ENCODE measurements around the gene ARHGAP26.
A peak's percentile ranks its signal among the peaks of the same experiment; 100 is the strongest.

ARHGAP26 gene

GRCh38 chr5:143226872-143227271 is 456.7 kb downstream of the ARHGAP26 start:
- no peaks in the 10 kb centered on the region for H3K27me3 Mint-ChIP-seq
- H3K27ac Mint-ChIP-seq: peak overlapping the region in 1 of 2 donors; percentile 92
- ATAC-seq (replicated peaks) (no peak), DNase-seq (no peak)
- H3K9me3 Mint-ChIP-seq: no peaks in the 10 kb centered on the region
- H3K4me3 Mint-ChIP-seq: no peak overlapping the region
- H3K36me3 Mint-ChIP-seq (ENCODE audit: insufficient read depth): peaks cover 31% of the 10 kb centered on the region
- H3K4me1 Mint-ChIP-seq (ENCODE audit: low read depth in 2 of 2): peaks cover 51 to 53% of the 10 kb centered on the region in 2 donors

- ATAC-seq (replicated peaks) (no peak), DNase-seq (no peak)
- H3K9me3 Mint-ChIP-seq: no peaks in the 10 kb centered on the region
- peaks cover 26% of the 10 kb centered on the region for H3K36me3 Mint-ChIP-seq (ENCODE audit: insufficient read depth)
- H3K4me1 Mint-ChIP-seq (ENCODE audit: low read depth in 2 of 2): peaks cover 48 to 49% of the 10 kb centered on the region in 2 donors
- H3K27me3 Mint-ChIP-seq: no peaks in the 10 kb centered on the region
- no peak overlapping the region for H3K4me3 Mint-ChIP-seq
- H3K27ac Mint-ChIP-seq: peak overlapping the region; percentile 20 to 92
Measured at GRCh38 chr5:143227301-143227700, 457.1 kb downstream of the ARHGAP26 start.

- ATAC-seq (replicated peaks) (no peak), DNase-seq (no peak)
- Mint-ChIP-seq H3K27me3 (no peaks in the 10 kb centered on the region), H3K9me3 (no peaks in the 10 kb centered on the region), H3K4me3 (peak overlapping the region; percentile 77 to 82), H3K27ac (peak overlapping the region; percentile 92 to 96), H3K36me3 (ENCODE audit: insufficient read depth) (peaks cover 17% of the 10 kb centered on the region), H3K4me1 (ENCODE audit: low read depth in 2 of 2) (peaks cover 34 to 36% of the 10 kb centered on the region in 2 donors)
Measured at GRCh38 chr5:143228597-143229293, 458.6 kb downstream of the ARHGAP26 start.

GRCh38 chr5:143229426-143229895 is 459.3 kb downstream of the ARHGAP26 start:
- ATAC-seq (replicated peaks) (peak; percentile 71), DNase-seq (peak in 1 of 3 experiments; percentile 25)
- H3K36me3 Mint-ChIP-seq (ENCODE audit: insufficient read depth): peaks cover 17% of the 10 kb centered on the region
- H3K27me3 Mint-ChIP-seq: no peaks in the 10 kb centered on the region
- H3K9me3 Mint-ChIP-seq: no peaks in the 10 kb centered on the region
- H3K4me1 Mint-ChIP-seq (ENCODE audit: low read depth in 2 of 2): peaks cover 29% of the 10 kb centered on the region in 2 donors
- H3K27ac Mint-ChIP-seq: peak overlapping the region; percentile 92 to 96
- H3K4me3 Mint-ChIP-seq: peak overlapping the region; percentile 77 to 82

- H3K27me3 Mint-ChIP-seq: no peaks in the 10 kb centered on the region
- peaks cover 17% of the 10 kb centered on the region for H3K36me3 Mint-ChIP-seq (ENCODE audit: insufficient read depth)
- ATAC-seq (replicated peaks) (peak; percentile 87), DNase-seq (peak in 1 of 3 experiments; percentile 39)
- H3K4me3 Mint-ChIP-seq: peak overlapping the region; percentile 77 to 82
- H3K27ac Mint-ChIP-seq: peak overlapping the region; percentile 92 to 96
- H3K4me1 Mint-ChIP-seq (ENCODE audit: low read depth in 2 of 2): peaks cover 25 to 28% of the 10 kb centered on the region in 2 donors
- H3K9me3 Mint-ChIP-seq: no peaks in the 10 kb centered on the region
Measured at GRCh38 chr5:143229896-143230675, 459.9 kb downstream of the ARHGAP26 start.

GRCh38 chr5:143230676-143230996 is 460.5 kb downstream of the ARHGAP26 start:
- H3K27ac Mint-ChIP-seq: peak overlapping the region in 1 of 2 donors; percentile 96
- H3K4me1 Mint-ChIP-seq (ENCODE audit: low read depth in 2 of 2): peaks cover 25 to 28% of the 10 kb centered on the region in 2 donors
- ATAC-seq (replicated peaks) (no peak), DNase-seq (no peak)
- H3K4me3 Mint-ChIP-seq: peak overlapping the region; percentile 77 to 82
- H3K36me3 Mint-ChIP-seq (ENCODE audit: insufficient read depth): peaks cover 15% of the 10 kb centered on the region
- H3K9me3 Mint-ChIP-seq: no peaks in the 10 kb centered on the region
- no peaks in the 10 kb centered on the region for H3K27me3 Mint-ChIP-seq

- H3K36me3 Mint-ChIP-seq (ENCODE audit: insufficient read depth): peaks cover 11% of the 10 kb centered on the region
- H3K4me3 Mint-ChIP-seq: no peak overlapping the region
- DNase-seq: no peak
- no peaks in the 10 kb centered on the region for H3K27me3 Mint-ChIP-seq
- H3K4me1 Mint-ChIP-seq (ENCODE audit: low read depth in 2 of 2): peaks cover 25 to 28% of the 10 kb centered on the region in 2 donors
- H3K27ac Mint-ChIP-seq: peak overlapping the region in 1 of 2 donors; percentile 96
- H3K9me3 Mint-ChIP-seq: no peaks in the 10 kb centered on the region
- no peak for ATAC-seq (replicated peaks)
Measured at GRCh38 chr5:143231416-143231815, 461.2 kb downstream of the ARHGAP26 start.

- Mint-ChIP-seq H3K4me1 (ENCODE audit: low read depth in 2 of 2) (peaks cover 25 to 28% of the 10 kb centered on the region in 2 donors), H3K4me3 (no peak overlapping the region), H3K36me3 (ENCODE audit: insufficient read depth) (peaks cover 11% of the 10 kb centered on the region), H3K27me3 (no peaks in the 10 kb centered on the region), H3K27ac (no peak overlapping the region), H3K9me3 (no peaks in the 10 kb centered on the region)
- ATAC-seq (replicated peaks) (no peak), DNase-seq (no peak)
Measured at GRCh38 chr5:143231973-143232812, 462.0 kb downstream of the ARHGAP26 start.

GRCh38 chr5:143233031-143233430 is 462.9 kb downstream of the ARHGAP26 start:
- Mint-ChIP-seq H3K4me3 (no peak overlapping the region), H3K27me3 (no peaks in the 10 kb centered on the region), H3K27ac (no peak overlapping the region), H3K4me1 (ENCODE audit: low read depth in 2 of 2) (peaks cover 24 to 25% of the 10 kb centered on the region in 2 donors), H3K36me3 (ENCODE audit: insufficient read depth) (peaks cover 11% of the 10 kb centered on the region), H3K9me3 (no peaks in the 10 kb centered on the region)
- no peak for ATAC-seq (replicated peaks)
- no peak for DNase-seq

- DNase-seq (no peak), ATAC-seq (replicated peaks) (no peak)
- H3K4me3 Mint-ChIP-seq: no peak overlapping the region
- H3K9me3 Mint-ChIP-seq: no peaks in the 10 kb centered on the region
- H3K4me1 Mint-ChIP-seq (ENCODE audit: low read depth in 2 of 2): peaks cover 17 to 18% of the 10 kb centered on the region in 2 donors
- no peaks in the 10 kb centered on the region for H3K27me3 Mint-ChIP-seq
- no peak overlapping the region for H3K27ac Mint-ChIP-seq
- peaks cover 8% of the 10 kb centered on the region for H3K36me3 Mint-ChIP-seq (ENCODE audit: insufficient read depth)
Measured at GRCh38 chr5:143234162-143234842, 464.1 kb downstream of the ARHGAP26 start.

GRCh38 chr5:143235423-143235822 is 465.2 kb downstream of the ARHGAP26 start:
- no peak overlapping the region for H3K27ac Mint-ChIP-seq
- peaks cover 7% of the 10 kb centered on the region for H3K36me3 Mint-ChIP-seq (ENCODE audit: insufficient read depth)
- no peak overlapping the region for H3K4me3 Mint-ChIP-seq
- no peaks in the 10 kb centered on the region for H3K9me3 Mint-ChIP-seq
- ATAC-seq (replicated peaks) (no peak), DNase-seq (no peak)
- H3K27me3 Mint-ChIP-seq: no peaks in the 10 kb centered on the region
- peaks cover 6 to 7% of the 10 kb centered on the region in 2 donors for H3K4me1 Mint-ChIP-seq (ENCODE audit: low read depth in 2 of 2)

GRCh38 chr5:143236682-143237081 is 466.5 kb downstream of the ARHGAP26 start:
- H3K27ac Mint-ChIP-seq: peak overlapping the region in 1 of 2 donors; percentile 10
- H3K36me3 Mint-ChIP-seq (ENCODE audit: insufficient read depth): peaks cover 4% of the 10 kb centered on the region
- H3K27me3 Mint-ChIP-seq: no peaks in the 10 kb centered on the region
- H3K4me3 Mint-ChIP-seq: no peak overlapping the region
- DNase-seq: no peak
- no peaks in the 10 kb centered on the region for H3K4me1 Mint-ChIP-seq (ENCODE audit: low read depth in 2 of 2)
- no peaks in the 10 kb centered on the region for H3K9me3 Mint-ChIP-seq
- ATAC-seq (replicated peaks): no peak

- peaks cover 4% of the 10 kb centered on the region for H3K36me3 Mint-ChIP-seq (ENCODE audit: insufficient read depth)
- H3K4me3 Mint-ChIP-seq: no peak overlapping the region
- ATAC-seq (replicated peaks): no peak
- no peak for DNase-seq
- H3K27me3 Mint-ChIP-seq: no peaks in the 10 kb centered on the region
- peak overlapping the region in 1 of 2 donors; percentile 26 for H3K27ac Mint-ChIP-seq
- no peaks in the 10 kb centered on the region for H3K4me1 Mint-ChIP-seq (ENCODE audit: low read depth in 2 of 2)
- no peaks in the 10 kb centered on the region for H3K9me3 Mint-ChIP-seq
Measured at GRCh38 chr5:143237664-143238063, 467.5 kb downstream of the ARHGAP26 start.

Measured in effector memory CD8-positive, alpha-beta T cell (primary cell).